OCI-LY7 (cell line): ENCODE data around the gene IVD. TPM values are rescaled to one million over a fixed set of nuclear protein-coding genes. Genes with fewer than 3 reads are reported as not detected.

Source experiments
- BruUV-seq: library from RNA; stranded (reverse); fragments of 400-500 nt; replicated peaks from 2 replicates; lab custom pipeline; 2021; lab: Mats Ljungman, UMichigan
- CTCF ChIA-PET: fragments of 300-600 bp; sonication (Branson Sonifier 250); formaldehyde crosslinking; loops from one replicate; lab custom pipeline; 2022; ENCODE audit warnings: antibody characterized with exemption; ENCODE audit not compliant: unreplicated experiment; lab: Charles Lee
- POLR2A ChIA-PET: fragments of 300-600 bp; sonication (Branson Sonifier 250); formaldehyde crosslinking; loops from one replicate; lab custom pipeline; 2022; ENCODE audit warnings: antibody characterized with exemption; lab: Charles Lee
- DNase-seq: peaks from one replicate; pipeline ENCODE4 v3.0.0-alpha.2; 2015; ENCODE audit warnings: low spot score
- H2AFZ ChIP-seq: fragments of 200-600 bp; sonication (generic), shearing (Covaris generic); 2 replicates; pipeline ENCODE4 v1.6.1; 2014; ENCODE audit warnings: mild to moderate bottlenecking, antibody characterized with exemption, low read length, moderate library complexity
- H3K27ac ChIP-seq: fragments of 200-600 bp; sonication (generic); 2 replicates; pipeline ENCODE4 v1.5.1; 2014; ENCODE audit warnings: mixed run types, low read depth, mild to moderate bottlenecking, moderate library complexity, low read length, inconsistent platforms; ENCODE audit not compliant: poor library complexity, severe bottlenecking
- H3K36me3 ChIP-seq: fragments of 200-600 bp; sonication (generic); 2 replicates; pipeline ENCODE4 v1.6.1; 2014; ENCODE audit warnings: mild to moderate bottlenecking, antibody characterized with exemption, low read length, moderate library complexity, mixed read lengths; ENCODE audit not compliant: insufficient read depth
- H3K4me1 ChIP-seq: fragments of 200-600 bp; sonication (generic); 2 replicates; pipeline ENCODE4 v1.5.1; 2014; ENCODE audit warnings: mild to moderate bottlenecking, low read length; ENCODE audit not compliant: insufficient read depth, poor library complexity, severe bottlenecking
- H3K4me2 ChIP-seq: fragments of 200-600 bp; sonication (generic); 2 replicates; pipeline ENCODE4 v1.6.1; 2014; ENCODE audit warnings: mild to moderate bottlenecking, low read length
- H3K4me3 ChIP-seq: fragments of 200-600 bp; sonication (generic); 2 replicates; pipeline ENCODE4 v1.5.1; 2014; ENCODE audit warnings: mild to moderate bottlenecking, low read depth, low read length; ENCODE audit not compliant: poor library complexity, severe bottlenecking
- H3K79me2 ChIP-seq: fragments of 200-600 bp; sonication (generic); 2 replicates; pipeline ENCODE4 v1.6.1; 2016; ENCODE audit warnings: low read depth, mild to moderate bottlenecking, low read length, moderate library complexity, mixed read lengths; ENCODE audit not compliant: insufficient read depth
- H3K9me2 ChIP-seq: fragments of 200-600 bp; sonication (generic); 2 replicates; pipeline ENCODE4 v1.6.1; 2016; ENCODE audit warnings: mild to moderate bottlenecking, low read length, mixed read lengths; ENCODE audit not compliant: insufficient read depth
- H3K9me3 ChIP-seq: fragments of 200-600 bp; sonication (generic); 2 replicates; pipeline ENCODE4 v1.6.1; 2014; ENCODE audit warnings: mild to moderate bottlenecking, mixed run types, low read length, mixed read lengths
- H4K20me1 ChIP-seq: fragments of 200-600 bp; sonication (generic); 2 replicates; pipeline ENCODE4 v1.6.1; 2014; ENCODE audit warnings: mild to moderate bottlenecking, antibody characterized with exemption, low read length, moderate library complexity, mixed read lengths; ENCODE audit not compliant: insufficient read depth
- CTCF ChIP-seq: fragments of 200-600 bp; sonication (generic); conservative IDR thresholded peaks from 2 replicates; pipeline ENCODE4 v1.5.1; 2014; ENCODE audit warnings: mild to moderate bottlenecking, antibody characterized with exemption, low read length, moderate library complexity, mixed read lengths
- EZH2phosphoT487 ChIP-seq: fragments of 200-600 bp; sonication (generic); IDR thresholded peaks from 2 replicates; pipeline ENCODE4 v1.6.1; 2018; ENCODE audit warnings: low read depth, borderline replicate concordance, mild to moderate bottlenecking, mixed run types, antibody characterized with exemption, low read length, moderate library complexity, mixed read lengths
- intact Hi-C: fragments of 100-400 bp; cut with micrococcal nuclease; formaldehyde crosslinking; loops from one replicate; pipeline ENCODE4 v1.10.0; 2022; ENCODE audit not compliant: unreplicated experiment
- total RNA-seq, 2 experiments: library from RNA; depleted of rRNA in 1 of 2; stranded (reverse); fragments of >200 nt in 1 of 2; shearing (Covaris generic) in 1 of 2; gene quantifications; 2 replicates each; pipeline ENCODE4 v1.2.3, GENCODE V29; 2014 to 2022

The IVD gene
- total RNA-seq, 2 experiments from 2014 or later: 20.6 to 67.3 TPM

- ChIA-PET CTCF (no interaction called here), POLR2A (no interaction called here)
- intact Hi-C loops: no loop called here
Measured at GRCh38 chr15:40372981-40373380, 32.6 kb upstream of the IVD start.

GRCh38 chr15:40377606-40378005, 28.0 kb upstream of the IVD start:
- Histone ChIP-seq H3K27ac (no peak overlapping the region), H3K4me1 (no peaks in the 10 kb centered on the region), H3K36me3 (no peaks in the 10 kb centered on the region), H3K9me2 (no peaks in the 10 kb centered on the region), H3K4me2 (no peak overlapping the region), H3K79me2 (no peaks in the 10 kb centered on the region), H3K4me3 (no peak overlapping the region), H4K20me1 (no peaks in the 10 kb centered on the region), H3K9me3 (no peaks in the 10 kb centered on the region), H2AFZ (no peak overlapping the region)
- ChIA-PET CTCF (no interaction called here), POLR2A (interaction anchor here (0.9 to 1.5 kb wide), 2 partner anchors 9 to 21 kb away, joined by 3 to 4 read pairs; no protein-coding TSS in a partner anchor)
- intact Hi-C loops: no loop called here
- no TSS peak for BruUV-seq
- DNase-seq: no peak
- TF ChIP-seq CTCF (no peak), EZH2phosphoT487 (no peak)

More at GRCh38 chr15:40372981-40373380, 32.6 kb upstream of the IVD start:
- Histone ChIP-seq H3K9me2 (no peaks in the 10 kb centered on the region), H3K79me2 (no peaks in the 10 kb centered on the region), H3K4me3 (no peak overlapping the region), H3K27ac (no peak overlapping the region), H4K20me1 (no peaks in the 10 kb centered on the region), H3K9me3 (no peaks in the 10 kb centered on the region), H3K4me2 (no peak overlapping the region), H3K36me3 (no peaks in the 10 kb centered on the region), H3K4me1 (peaks cover 5% of the 10 kb centered on the region), H2AFZ (no peak overlapping the region)
- BruUV-seq: no TSS peak
- TF ChIP-seq CTCF (no peak), EZH2phosphoT487 (no peak)
- no peak for DNase-seq

GRCh38 chr15:40379374-40379773, 26.2 kb upstream of the IVD start:
- CTCF ChIA-PET: no interaction called here
- no peak for DNase-seq
- Histone ChIP-seq H3K27ac (no peak overlapping the region), H3K9me2 (no peaks in the 10 kb centered on the region), H4K20me1 (no peaks in the 10 kb centered on the region), H3K4me1 (peaks cover 7% of the 10 kb centered on the region), H3K4me3 (no peak overlapping the region), H3K4me2 (no peak overlapping the region), H3K36me3 (peaks cover 2% of the 10 kb centered on the region), H3K79me2 (peaks cover 14% of the 10 kb centered on the region), H2AFZ (no peak overlapping the region), H3K9me3 (no peaks in the 10 kb centered on the region)
- BruUV-seq: no TSS peak
- POLR2A ChIA-PET: no interaction called here
- TF ChIP-seq EZH2phosphoT487 (no peak), CTCF (no peak)
- intact Hi-C loops: no loop called here
